GM11168 (cell line): ENCODE results near the gene POR.

Experiments used
- in situ Hi-C: fragments of 300-500 bp; cut with MboI; formaldehyde crosslinking; loops from one replicate; pipeline ENCODE4 v1.12.0; 2022; ENCODE audit warnings: low sequenced_read_pairs; ENCODE audit not compliant: unreplicated experiment

Gene POR

DNA sequence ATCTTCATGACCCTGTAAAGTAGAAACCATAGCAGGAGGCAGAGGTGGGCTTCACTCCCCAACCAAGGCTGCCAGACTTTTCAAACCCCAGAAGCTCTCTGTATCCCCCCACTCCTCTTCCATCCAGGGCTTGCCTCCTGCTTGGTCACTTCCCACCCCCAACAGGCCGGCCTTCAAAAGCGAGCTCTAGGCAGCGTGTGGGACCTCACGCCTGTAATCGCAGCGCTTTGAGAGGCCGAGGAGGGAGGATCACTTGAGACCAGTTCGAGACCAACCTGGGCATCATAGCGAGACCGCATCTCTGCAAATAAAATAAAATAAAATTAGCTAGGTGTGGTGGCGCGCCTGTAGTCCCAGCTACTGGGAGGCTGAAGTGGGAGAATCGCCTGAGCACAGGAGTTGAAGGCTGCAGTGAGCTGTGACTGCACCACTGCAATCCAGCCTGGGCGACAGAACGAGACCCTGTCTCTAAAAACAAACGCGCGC, 743 bp upstream of the POR start:
- in situ Hi-C loops = no loop called here

DNA sequence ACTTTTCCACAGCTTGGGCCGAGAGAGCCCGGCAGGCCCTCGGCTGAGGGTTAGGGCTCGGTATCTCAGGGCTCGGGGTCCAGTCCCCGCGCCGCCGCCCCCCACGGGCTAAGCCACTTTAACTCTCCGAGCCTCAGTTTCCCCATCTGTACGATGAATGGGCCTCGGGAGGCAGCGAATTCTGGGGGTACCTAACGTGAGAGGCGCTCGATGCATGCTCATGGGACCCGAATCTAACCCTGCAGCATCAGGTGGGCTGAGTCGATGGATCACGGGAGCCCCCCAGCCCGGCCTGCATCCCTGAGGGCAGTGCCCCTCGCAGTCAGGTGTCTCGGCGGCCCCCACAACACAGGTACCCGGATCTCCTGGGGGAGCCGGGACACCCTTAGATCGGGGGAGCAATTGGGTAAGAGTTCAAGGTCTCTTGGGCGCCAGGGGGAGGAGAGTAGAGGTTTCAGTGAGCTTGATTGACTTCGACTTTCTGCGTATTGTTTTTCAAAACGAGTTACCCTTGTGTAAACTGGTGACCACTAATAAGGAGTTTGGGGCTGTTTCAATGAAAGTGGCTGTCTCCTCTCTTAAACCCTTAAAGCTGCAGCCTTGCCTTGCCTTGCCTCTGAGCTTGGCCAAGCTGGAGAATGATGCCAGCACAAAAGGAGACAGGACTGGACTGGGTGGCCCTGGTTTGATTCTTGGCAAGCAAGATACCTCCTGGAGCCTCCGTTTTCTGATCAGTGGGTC, 631 bp downstream of the POR start:
- in situ Hi-C loops = no loop called here

DNA sequence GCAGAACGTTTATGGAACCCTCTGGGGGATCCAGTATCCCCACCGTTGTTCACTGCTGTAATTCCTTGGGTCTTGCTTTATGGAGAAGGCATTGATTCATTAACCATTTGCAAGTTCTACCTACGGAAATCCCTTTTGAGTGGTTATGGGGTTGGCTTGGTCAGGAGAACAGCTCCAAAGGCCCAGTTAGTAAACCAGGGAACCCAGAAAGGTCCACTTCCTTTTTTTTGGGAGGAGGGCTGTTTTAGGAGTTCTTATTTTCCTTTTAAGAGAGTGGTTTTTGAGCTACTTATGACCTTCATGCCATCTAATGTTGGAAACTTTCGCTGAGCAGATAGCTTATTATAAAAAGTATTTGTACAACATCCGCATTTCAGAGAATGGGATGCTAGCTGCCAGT, 1.3 kb downstream of the POR start:
- in situ Hi-C loops = no loop called here

DNA sequence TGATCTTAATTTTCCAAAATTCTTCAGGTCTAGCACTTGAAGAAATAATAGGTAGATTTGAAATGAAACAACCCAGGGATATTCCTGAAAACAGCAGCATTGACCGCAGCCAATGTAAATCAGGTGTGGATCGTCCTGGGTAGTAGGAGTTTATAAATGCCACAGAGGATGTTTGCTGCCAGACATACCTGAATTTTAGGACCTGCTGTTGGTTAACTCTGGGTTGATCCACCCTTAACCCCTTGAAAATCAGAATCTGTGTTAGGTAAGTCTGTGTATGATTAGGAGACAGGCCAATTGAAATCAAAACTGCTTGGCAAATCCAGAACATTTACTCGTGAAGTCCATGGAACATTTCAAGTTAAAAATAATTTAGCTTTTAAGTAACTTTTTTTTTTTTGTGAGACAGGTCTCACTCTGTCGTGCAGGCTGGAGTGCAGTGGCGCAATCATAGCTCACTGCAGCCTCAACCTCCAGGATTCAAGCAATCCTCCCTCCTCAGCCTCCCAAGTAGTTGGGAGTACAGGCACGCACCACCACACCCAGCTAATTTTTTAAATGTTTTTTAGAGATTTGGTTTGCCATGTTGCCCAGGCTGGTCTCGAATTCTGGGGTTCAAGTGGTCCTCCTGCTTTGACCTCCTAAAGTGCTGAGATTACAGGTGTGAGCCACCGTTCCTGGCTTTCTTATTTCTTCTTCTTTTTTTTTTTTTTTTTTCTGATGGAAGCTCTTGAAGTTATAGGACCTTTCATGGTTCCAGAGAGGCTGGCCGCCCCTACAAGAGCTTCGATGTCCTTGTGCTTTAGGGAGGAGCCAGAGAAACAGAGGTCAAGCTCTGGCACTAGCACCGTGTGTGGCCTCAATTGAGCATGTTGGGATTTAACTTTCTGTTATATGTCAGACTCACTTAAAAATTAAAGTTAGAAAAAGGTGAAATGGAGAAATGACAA, 2.0 kb downstream of the POR start:
- in situ Hi-C loops = no loop called here

DNA sequence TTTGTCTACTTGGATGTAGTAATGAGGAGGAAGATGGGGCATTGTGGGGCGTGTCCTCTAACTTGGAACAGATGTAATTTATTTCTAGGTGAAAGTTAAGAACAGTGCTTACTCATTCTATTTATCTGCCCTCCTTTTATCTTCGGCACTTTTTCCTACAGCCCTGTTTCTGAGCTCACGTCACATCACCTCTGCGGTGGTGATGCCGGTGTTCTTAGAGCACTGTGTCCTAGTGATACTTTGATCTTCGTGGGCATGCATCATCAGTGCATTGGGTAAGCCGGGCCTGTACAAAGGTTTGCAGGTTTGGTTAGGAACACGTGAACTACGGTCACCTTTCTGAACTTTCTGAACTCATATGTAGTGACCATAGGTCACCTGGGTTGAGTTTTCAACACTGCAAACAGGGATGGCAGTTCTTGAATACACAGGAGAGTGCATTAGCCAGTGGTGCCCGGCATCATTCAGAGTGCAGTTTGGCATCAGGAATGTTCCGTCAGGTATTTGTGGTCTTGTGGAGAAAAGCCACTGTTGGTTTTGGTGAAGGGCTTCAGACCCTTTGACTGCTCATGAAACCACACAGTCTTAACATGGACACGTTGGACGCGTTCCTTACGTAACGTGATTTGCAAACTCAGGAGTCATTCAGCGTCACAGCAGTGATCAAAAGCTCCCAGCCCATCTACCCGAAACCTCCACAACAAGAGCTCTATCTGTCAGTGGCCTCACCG, 5.6 kb downstream of the POR start:
- in situ Hi-C loops = no loop called here

DNA sequence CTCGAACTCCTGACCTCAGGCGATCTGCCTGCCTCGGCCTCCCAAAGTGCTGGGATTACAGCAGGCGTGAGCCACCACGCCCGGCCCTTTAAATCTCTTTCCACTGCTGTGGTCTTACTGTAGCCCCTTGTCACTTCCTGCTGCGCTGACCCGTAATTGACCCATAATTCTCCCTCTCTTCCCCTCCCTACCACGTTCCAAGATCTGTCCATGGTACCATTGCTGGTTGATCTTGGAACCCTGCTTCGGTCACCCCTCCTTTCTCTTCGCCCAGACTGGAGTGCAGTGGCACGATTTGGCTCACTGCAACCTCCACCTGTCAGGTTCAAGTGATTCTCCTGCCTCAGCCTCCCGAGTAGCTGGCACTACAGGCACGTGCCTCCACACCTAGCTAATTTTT, 6.5 kb downstream of the POR start:
- in situ Hi-C loops = no loop called here

DNA sequence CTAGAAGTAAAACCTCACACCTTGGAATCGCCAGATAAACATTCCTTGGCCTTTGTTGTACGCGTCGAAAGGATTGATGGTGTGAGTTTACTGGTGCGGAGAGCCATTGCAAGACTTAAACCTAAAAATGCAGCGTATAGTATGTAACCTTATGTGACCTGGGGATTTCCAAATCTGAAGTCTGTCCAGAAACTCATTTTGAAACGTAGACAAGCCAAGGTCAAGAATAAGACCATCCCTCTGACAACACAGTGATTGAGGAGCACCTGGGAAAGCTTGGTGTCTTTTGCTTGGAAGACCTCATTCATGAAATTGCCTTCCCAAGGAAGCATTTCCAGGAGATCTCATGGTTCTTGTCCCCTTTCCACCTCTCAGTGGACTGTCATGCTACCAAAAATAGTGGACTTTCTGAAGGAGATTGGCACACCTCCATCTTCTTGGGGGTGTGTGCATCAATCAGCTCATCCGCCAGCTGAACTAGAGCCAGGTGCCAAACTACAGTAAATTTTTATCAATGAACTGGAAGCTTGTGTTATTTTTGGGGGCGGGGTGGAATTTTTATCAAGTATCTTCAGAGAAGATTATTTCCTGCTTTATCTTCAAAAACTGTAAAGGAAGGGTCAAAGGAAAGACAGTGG, 8.1 kb downstream of the POR start:
- in situ Hi-C loops = no loop called here

DNA sequence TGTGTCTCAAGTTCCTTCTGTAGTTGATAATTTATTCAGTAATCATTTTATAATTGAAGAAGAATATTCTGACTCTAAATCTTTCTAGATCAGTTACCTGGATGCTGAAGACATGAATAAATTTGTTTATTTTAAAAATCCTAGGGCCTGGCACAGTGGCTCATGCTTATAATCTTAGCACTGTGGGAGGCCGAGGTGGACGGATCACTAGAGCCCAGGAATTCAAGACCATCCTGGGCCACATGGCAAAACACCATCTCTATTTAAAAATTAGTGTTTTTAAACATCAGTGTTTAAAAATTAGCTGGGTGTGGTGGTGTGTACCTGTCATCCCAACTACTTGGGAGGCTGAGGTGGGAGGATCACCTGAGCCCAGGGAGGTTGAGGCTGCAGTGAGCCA, 9.3 kb downstream of the POR start:
- in situ Hi-C loops = no loop called here

DNA sequence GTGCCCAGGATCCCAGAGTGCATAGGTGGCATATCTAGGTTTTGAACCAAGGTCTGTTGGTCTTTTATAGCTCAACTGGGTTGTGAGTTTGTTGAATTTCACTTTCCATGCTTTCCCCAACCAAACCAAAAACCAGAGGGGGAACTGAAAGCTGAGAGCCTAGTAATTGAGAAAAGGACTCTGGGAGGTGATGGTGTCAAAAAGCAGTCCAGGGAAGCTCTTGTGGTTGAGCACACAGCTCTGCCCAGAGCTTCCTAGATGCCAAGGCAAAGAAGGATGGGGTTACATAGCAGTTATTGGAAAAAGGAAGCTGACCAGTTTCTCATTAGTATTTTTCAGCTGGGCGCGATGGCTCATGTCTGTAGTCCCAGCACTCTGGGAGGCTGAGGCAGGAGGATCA, 9.9 kb downstream of the POR start:
- in situ Hi-C loops = no loop called here

DNA sequence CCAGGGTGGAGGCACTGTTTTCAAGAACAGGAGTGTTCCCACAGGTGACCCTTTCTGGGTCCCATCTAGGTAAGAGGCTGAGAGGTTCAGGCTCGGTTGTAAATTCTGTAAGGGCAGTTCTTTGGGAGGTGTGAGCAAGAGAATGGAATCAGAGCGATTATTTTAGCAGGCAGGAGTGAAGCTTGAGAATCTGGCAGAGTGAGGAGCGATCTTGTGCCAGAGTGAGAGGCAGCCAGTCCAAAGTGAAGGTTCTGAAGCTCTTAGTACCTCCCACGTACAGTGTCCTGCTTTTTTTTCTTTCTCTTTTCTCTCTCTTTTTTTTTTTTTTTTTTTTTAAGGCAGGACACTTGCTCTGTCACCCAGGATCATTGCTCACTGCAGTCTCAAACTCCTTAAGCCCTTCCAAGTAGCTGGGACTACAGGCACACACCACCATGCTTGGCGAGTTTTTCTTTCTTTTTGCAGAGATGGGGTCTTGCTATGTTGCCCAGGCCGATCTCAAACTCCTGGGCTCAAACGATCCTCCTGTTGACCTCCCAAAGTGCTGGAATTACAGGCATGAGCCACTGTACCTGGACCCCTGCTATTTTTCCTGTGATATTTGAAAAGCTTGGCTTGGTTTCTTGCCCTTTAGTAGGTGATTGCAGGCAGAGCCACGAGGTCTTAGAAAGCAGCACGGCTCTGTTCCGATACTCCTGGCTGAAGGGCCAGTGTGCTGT, 10.9 kb downstream of the POR start:
- in situ Hi-C loops = no loop called here

DNA sequence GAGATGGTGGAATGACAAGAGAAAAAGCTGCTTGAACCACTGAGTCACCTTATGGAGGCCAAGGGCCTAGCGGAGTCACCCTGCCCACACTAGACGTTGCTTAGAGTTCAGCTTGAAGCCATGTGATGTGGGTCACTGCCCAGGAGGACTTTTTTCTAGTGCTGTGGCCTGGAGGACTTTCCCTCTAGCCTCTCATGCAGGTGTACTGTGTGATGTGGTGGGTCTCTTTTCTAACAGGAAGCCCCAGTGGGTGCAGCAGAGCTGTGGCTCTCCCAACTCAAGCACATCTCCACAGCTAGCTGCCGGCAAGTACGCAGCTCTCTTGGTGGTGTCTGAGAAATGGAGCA, 13.6 kb downstream of the POR start:
- in situ Hi-C loops = no loop called here

DNA sequence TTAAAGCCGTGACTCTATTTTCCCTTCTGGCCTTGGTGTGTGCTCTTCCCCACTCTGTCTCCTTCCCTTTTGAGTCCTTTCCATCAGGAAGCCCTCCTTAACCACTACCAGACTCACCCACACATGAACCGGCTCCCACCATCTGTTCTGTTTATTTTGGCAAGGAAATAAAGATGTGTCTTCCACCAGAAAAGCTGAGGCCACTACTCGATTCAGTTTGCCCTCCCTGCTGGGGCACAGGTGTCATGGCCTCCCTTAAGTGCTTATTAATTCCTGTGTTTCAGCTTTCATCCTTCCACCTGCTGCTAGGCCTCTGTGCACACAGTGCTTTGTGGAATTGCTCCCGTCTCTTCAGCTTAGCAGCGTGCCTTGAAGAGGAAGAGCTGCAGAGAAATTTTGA, 16.7 kb downstream of the POR start:
- in situ Hi-C loops = no loop called here

DNA sequence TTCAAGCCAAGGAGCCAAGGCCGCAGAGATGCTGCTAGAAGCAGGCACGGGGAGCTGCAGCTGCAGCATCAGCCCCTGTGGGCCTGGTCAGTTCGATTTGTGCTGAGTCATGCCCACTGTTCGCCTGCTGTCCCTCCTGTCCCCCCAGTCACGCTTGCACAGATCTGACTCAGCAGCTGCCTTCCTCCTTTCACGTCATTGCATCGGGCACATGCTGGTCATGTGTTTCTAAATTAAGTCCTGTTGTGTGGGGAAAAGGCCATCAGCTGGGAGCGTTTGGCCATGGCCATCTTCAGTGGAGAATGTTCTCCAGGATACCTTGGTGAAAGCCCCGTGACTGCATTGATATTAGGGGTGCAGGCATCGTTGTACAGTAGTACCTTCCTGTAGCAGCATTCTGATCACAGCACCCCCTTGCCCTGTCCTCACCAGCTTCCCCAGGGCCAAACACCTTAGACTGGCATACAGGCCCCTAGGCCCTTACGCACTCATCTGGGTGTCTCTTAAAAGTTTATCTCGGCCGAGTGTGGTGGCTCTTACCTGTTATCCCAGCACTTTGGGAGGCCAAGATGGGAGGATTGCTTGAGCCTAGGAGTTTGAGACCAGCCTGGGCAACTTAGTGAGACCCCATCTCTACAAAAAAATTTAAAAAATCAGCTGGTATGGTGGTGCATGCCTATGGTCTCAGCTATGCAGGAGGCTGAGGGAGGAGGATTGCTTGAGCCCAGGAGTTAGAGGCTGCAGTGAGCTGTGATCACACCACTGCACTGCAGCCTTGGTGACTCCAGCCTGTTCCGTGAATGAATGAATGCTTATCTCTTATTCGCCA, 23.2 kb downstream of the POR start:
- in situ Hi-C loops = no loop called here

DNA sequence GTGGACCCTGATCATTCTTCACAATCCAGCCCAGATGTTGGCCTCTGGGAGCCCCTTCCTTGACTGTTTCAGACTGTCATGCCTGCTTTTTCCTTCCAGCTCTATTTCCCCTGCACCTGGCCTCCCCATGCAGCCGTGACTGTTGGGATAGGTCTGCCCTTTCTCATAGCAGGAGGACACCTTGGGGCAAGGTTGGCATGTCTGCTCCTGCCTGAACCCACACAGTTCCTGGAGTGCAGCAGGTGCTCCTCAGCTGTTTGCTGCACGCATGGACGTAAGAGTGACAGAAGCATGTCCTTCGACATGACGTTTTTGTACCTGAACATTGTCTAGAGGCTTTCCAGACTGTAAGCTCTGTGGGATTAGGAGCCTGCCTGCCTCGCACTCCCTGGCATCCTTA, 24.0 kb downstream of the POR start:
- in situ Hi-C loops = no loop called here

DNA sequence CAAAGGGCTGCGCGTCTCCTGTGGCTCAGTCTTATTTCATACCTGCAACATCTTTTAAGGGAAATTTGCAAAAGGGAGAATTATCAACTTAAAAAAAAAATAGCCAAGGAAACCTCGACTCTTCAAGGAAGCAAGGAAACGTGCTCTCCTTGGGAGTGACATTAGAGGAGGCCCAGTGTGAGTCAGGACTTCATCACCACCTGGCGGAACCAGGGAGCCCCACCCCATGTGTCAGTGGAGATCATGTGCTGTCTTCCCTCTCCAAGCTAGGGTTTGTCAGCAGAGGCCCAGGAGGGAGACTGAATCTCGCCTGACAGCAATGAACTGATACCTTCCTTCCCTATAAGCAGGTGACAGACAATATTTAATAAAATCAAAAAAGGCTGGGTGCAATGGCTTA, 28.9 kb downstream of the POR start:
- in situ Hi-C loops = no loop called here

DNA sequence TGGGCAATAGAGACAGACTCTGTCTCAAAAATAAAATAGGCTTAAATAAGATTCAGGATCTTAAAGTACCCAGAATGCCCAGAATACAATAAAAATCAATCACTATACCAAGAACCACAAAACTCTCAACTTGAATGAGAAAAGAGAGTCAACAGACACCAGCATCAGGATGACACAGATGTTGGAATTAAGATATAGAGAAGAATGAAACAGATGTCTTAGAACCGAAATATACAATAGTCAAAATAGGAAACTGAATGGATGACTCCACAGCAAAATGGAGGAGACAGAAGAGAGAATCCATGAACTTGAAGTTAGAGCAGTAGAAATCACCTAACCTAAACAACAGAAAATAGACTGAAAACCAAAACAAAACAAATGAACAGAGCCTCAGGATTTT, 29.6 kb downstream of the POR start:
- in situ Hi-C loops = no loop called here

DNA sequence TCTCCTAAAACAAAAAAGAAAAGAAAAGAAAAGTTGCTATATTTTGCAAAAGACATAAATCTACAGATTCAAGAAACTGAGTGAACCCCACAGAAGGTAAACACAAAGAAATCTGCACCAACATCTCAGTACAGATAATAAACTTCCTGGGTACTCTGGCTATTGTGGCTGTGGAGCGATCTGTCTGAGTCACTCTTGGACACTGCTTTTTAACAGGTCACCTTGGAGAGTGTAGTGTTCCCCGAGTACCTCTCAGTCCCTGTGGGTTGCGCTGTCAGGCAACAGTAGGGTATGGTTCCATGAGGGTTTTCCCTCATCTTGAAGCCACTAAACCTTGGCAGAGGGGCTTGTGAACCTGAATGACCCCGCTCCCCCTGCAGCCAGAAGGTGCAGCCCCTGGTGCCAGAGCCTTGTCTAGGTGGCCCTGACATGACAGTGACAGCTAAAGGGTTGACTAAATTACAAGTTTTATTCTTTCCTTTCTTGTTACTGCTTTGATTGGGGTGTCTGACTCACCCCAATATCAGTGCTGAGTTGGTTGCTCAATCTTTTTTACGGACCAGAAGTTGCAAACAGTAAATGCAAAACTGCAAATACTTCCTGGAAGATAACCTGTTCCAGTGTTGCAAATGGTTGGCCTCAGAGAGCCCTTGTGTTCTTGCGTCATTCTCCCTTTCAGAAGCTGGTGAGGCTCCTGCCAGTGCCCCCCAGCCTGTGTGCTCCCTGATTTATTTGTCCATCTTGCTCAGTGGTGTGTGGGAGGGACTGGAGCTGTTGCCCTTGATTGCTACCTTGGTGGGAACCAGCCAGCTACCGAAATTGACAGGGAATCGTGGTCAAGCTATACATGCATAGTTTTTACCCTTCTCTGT, 30.6 kb downstream of the POR start:
- in situ Hi-C loops = no loop called here

DNA sequence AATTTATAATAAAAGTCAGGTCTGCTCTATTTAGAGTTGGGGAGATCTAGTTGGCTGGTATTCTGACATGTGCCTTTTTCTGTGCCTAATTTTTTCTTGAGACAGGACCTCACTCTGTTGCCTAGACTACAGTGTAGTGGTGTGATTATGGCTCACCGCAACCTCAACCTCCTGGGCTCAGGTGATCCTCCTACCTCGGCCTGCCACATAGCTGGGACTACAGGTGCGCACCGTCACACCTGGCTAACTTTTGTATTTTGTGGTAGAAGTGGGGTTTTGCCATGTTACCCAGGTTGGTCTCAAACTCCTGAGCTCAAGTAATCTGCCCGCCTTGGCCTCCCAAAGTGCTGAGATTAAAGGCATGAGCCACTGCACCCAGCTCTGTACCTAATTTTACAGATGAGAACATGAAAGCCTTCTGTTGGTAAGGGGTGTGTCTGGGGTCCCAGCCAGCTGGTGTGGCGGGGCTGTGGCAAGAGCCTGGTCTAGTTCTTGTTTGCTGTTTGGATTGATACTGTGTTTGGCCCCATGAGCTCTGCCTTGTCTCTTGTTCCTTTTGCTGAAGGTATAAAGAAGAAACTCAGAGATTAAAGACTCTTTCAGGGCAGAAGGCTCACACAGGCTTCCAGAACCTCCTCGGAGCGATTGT, 31.4 kb downstream of the POR start:
- in situ Hi-C loops = no loop called here
